ENCODE results near the gene XXYLT1. TPM values are rescaled to one million over a fixed set of nuclear protein-coding genes. Genes with fewer than 3 reads are reported as not detected.
A peak's percentile ranks its signal among the peaks of the same experiment; 100 is the strongest.

XXYLT1 gene
- total and polyA plus RNA-seq, 9 of the 15 experiments (the other 6 are each of a cell fraction or from before 2014, with no cell fraction given) = 1.9 to 18.9 (median 15.0) TPM

- TF ChIP-seq MLLT1 (IDR thresholded peaks at IDR 0.05) (no peak), TCFL5 (CRISPR knock-in tag; conservative IDR thresholded peaks at IDR 0.05) (no peak), KHSRP (IDR thresholded peaks at IDR 0.05) (no peak), PCBP1 (IDR thresholded peaks at IDR 0.05; ENCODE audit: low read depth, low read length, poor library complexity, severe bottlenecking) (no peak), ZBTB26 (CRISPR knock-in tag; IDR thresholded peaks at IDR 0.05) (no peak), ZNF395 (CRISPR knock-in tag; IDR thresholded peaks at IDR 0.05) (0 out of 2 replicates have a peak, but pooled peaks have one; percentile 13), BACH1 (tag; IDR thresholded peaks at IDR 0.05) (peak; percentile 44; the same call in 1 of the 2 replicates), NR2F6 (CRISPR knock-in tag; IDR thresholded peaks at IDR 0.05) (no peak), ASH1L (IDR thresholded peaks at IDR 0.05; ENCODE audit: borderline replicate concordance, low read depth, partially characterized antibody) (no peak), MECOM (CRISPR knock-in tag; IDR thresholded peaks at IDR 0.05) (0 out of 2 replicates have a peak, but pooled peaks have one; percentile 15), GATAD2B (IDR thresholded peaks at IDR 0.05; ENCODE audit: borderline replicate concordance) (no peak), CBFB (CRISPR knock-in tag; IDR thresholded peaks at IDR 0.05) (0 out of 2 replicates have a peak, but pooled peaks have one; percentile 13), ETV1 (tag; conservative IDR thresholded peaks at IDR 0.05; ENCODE audit: low read depth) (no peak)
These were observed 11.8 kb downstream of the XXYLT1 start (continued) for GRCh38 chr3:195259154-195259474.

Measured in K562 (cell line).